ENCODE results near the gene KRT17. TPM values are rescaled to one million over a fixed set of nuclear protein-coding genes. Genes with fewer than 3 reads are reported as not detected.
A peak's percentile ranks its signal among the peaks of the same experiment; 100 is the strongest.

KRT17 gene
- total RNA-seq, 1 experiment from 2014 or later = 1.5 TPM

- TF ChIP-seq ZBTB43 (CRISPR knock-in tag; IDR thresholded peaks at IDR 0.05) (no peak), ZNF317 (CRISPR knock-in tag; IDR thresholded peaks at IDR 0.05; ENCODE audit: borderline replicate concordance, low read depth) (no peak), SP1 (CRISPR knock-in tag; conservative IDR thresholded peaks at IDR 0.05) (no peak), TP53 (CRISPR knock-in tag; IDR thresholded peaks at IDR 0.05) (no peak), PRDM15 (CRISPR knock-in tag; IDR thresholded peaks at IDR 0.05) (no peak), ATF2 (CRISPR knock-in tag; IDR thresholded peaks at IDR 0.05; ENCODE audit: borderline replicate concordance, low read depth) (no peak), HMGXB4 (CRISPR knock-in tag; IDR thresholded peaks at IDR 0.05) (no peak)
These were observed 47.8 kb upstream of the KRT17 start (continued) for GRCh38 chr17:41672153-41672552.

GRCh38 chr17:41667280-41668041 is 43.1 kb upstream of the KRT17 start:
- H3K27ac Mint-ChIP-seq = no peak overlapping the region; the same call in 1 of the 2 replicates
- H3K36me3 Mint-ChIP-seq = no peaks in the 10 kb centered on the region
- TF ChIP-seq NFE2L1 (CRISPR knock-in tag; IDR thresholded peaks at IDR 0.05) (no peak), PRRX2 (CRISPR knock-in tag; IDR thresholded peaks at IDR 0.05) (no peak)
- DNase-seq (ENCODE audit: low spot score) (no peak), ATAC-seq (peak; percentile 4)
- ChIA-PET POLR2A (interaction anchor here (4.1 kb wide), 1 partner anchor 23 kb away, joined by 38 read pairs; the partner anchor contains the start of gene EIF1), CTCF (interaction anchor here (0.7 to 10.0 kb wide), 13 partner anchors 8 to 804 kb away, joined by 3 to 374 read pairs (median 6); partner anchors contain the start of genes EIF1 and KRT19)
- peaks cover 16% of the 10 kb centered on the region for H3K4me1 Mint-ChIP-seq
- H3K27me3 Mint-ChIP-seq (ENCODE audit: low read depth) = peaks cover 17% of the 10 kb centered on the region
- H3K4me3 Mint-ChIP-seq = peak overlapping the region; percentile 85
- H3K9me3 Mint-ChIP-seq = no peaks in the 10 kb centered on the region

GRCh38 chr17:41666708-41667279 is 42.4 kb upstream of the KRT17 start:
- no peaks in the 10 kb centered on the region for H3K36me3 Mint-ChIP-seq
- TF ChIP-seq ATF3 (CRISPR knock-in tag; conservative IDR thresholded peaks at IDR 0.05) (no peak), GRHL2 (CRISPR knock-in tag; IDR thresholded peaks at IDR 0.05; ENCODE audit: insufficient replicate concordance, severe bottlenecking) (no peak), MXD4 (CRISPR knock-in tag; IDR thresholded peaks at IDR 0.05; ENCODE audit: borderline replicate concordance) (no peak), MAX (CRISPR knock-in tag; IDR thresholded peaks at IDR 0.05) (peak; percentile 43), ATF1 (CRISPR knock-in tag; IDR thresholded peaks at IDR 0.05) (no peak), SP1 (CRISPR knock-in tag; conservative IDR thresholded peaks at IDR 0.05) (no peak), ZNF121 (CRISPR knock-in tag; IDR thresholded peaks at IDR 0.05) (no peak), ZNF423 (CRISPR knock-in tag; IDR thresholded peaks at IDR 0.05) (peak; percentile 36; the same call in 1 of the 2 replicates), CDX4 (CRISPR knock-in tag; IDR thresholded peaks at IDR 0.05; ENCODE audit: borderline replicate concordance) (no peak), JUN (CRISPR knock-in tag; IDR thresholded peaks at IDR 0.05) (no peak)

More at GRCh38 chr17:41666708-41667279, 42.4 kb upstream of the KRT17 start:
- peak; percentile 61 for ATAC-seq
- ChIA-PET POLR2A (interaction anchor here (0.6 to 4.1 kb wide), 3 partner anchors 23 to 139 kb away, joined by 4 to 38 read pairs (median 9); partner anchors contain the start of genes EIF1 and KRT19), CTCF (interaction anchor here (0.7 to 10.0 kb wide), 37 partner anchors 9 to 1051 kb away, joined by 3 to 380 read pairs (median 9); partner anchors contain the start of genes EIF1, KRT17, KRT19 and KRT9)
- Mint-ChIP-seq H3K4me1 (peaks cover 16% of the 10 kb centered on the region), H3K9me3 (no peaks in the 10 kb centered on the region), H3K4me3 (peak overlapping the region; percentile 85), H3K27ac (no peak overlapping the region), H3K27me3 (ENCODE audit: low read depth) (peaks cover 17% of the 10 kb centered on the region)
- peak; percentile 92 for DNase-seq (ENCODE audit: low spot score)

Measured in WTC11 (cell line).